GDM1 (cell line): Measurements from ENCODE around the gene ARID1B.
A peak's percentile ranks its signal among the peaks of the same experiment; 100 is the strongest.

Experiments
- DNase-seq: peaks from one replicate; lab custom pipeline; 2025; lab: John Stamatoyannopoulos, UW

The ARID1B gene

DNA sequence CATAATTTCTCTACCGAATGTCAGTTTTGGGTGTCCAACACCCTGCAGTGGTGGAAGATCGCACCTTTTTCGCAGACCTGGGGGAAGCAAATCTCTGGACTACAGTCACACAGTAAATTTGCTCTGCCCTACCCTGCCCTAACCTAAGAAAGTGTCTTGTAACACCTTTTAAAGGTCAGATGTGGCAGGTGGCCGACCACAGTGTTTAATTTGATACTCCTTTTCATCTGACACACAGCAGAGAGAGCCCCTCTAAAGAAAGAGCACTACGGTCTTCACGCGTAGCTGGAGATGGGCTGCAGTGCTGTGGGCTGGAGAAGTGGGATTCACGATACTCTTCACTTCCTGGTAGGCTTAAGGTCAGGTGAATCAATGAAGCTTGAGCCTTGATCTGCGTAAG, 436.2 kb downstream of the ARID1B start:
- DNase-seq, result no peak

DNA sequence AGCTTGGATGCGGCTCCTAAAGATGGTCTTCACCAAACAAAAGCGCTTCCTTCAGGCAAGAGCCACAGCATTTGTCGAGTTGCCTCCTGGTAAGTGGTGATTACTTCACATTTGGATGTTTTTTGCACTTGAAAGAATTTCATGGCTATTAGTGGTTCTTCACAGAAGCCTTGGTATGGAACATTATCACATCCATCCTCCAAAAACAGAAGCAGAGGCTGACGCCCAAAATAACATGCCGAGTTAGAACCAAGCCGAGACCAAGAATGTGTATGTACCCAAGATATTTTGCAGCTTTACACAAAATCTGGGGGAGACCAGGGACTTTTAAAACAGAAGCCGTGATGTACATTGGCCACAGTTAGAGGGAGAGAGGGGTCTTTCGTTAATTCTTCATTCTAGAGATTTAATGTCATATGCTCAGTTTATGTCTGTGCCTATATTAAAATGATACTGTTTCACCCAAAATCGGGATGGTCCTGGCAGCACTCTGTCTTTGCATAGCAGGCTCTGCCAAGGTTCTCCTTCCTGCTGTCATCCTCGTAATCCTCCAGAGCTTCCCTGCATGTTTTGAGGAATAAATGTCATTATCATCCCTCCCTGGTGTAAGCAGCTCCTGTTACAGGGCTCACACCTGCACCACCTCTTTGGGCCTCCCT, 436.9 kb downstream of the ARID1B start:
- DNase-seq, result no peak

DNA sequence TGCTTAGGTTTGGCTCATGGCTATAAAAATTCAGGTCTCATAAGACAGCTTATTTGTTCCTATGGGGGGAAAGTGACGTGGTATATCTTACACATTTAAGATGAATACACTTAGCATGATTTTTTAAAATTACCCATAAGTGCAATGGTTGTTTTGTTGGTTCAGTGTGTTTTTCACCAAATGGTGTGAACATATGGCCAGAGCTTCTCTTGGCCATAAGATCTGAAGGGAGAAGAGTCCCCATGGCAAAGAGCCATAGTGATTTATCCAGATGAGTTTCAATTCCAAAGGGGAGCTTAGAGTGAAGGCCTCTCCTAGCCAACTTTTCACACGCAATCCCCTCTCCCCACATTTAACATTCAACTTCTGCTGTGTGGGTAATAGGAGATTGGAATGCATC, 438.5 kb downstream of the ARID1B start:
- DNase-seq, result no peak

DNA sequence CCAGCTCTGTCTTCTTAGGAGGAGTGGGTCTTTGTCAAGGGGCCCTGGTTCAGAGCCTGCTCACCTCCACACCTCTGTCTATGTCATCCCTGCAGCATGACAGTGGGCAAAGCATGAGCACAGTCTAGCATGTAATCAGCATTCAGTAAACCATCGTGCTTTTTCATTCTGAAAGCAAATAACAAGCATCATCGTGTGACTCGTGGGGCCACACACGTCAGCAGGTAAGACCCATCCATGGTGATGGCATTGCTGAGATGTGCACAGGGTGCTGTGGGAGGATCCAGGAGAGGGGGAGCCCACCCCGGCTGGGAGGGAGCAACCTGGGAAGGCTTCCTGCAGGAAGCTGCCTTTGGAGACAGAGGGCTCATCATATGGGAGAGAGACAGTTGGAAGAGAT, 439.4 kb downstream of the ARID1B start:
- no peak for DNase-seq

DNA sequence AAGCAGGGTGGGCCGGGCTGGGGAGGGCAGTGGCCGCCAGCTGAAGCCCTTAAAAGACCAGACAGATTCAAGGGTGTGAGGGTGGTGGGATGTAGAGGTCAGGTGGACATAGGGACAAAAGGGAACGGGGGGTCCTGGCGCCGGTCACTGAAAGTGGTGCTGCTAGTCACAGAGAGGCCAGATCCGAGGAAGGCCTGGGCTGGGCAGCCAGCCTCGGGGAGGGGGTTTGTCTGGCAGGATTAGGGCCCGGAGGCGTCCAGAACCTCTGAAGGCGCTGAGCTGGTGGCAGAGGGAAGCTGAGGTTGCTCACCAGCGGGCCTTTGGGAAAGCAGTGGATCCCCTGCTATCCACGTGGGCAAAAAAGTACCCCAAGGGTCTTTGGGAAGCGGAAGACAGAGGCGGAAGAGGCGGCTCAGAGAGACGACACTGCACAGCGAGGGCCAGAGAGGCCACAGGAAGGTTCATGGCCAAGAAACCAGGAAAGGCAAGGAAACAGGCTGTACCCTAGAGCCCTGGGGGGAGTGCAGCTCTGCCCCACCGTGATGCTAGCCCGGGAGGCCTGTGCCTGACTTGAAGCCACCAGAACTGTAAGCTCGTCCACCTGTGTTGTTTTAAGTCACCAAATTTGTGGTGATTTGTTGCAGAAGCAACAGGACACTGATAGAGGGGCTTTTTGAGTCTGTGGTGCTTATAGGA, 440.2 kb downstream of the ARID1B start:
- no peak for DNase-seq

DNA sequence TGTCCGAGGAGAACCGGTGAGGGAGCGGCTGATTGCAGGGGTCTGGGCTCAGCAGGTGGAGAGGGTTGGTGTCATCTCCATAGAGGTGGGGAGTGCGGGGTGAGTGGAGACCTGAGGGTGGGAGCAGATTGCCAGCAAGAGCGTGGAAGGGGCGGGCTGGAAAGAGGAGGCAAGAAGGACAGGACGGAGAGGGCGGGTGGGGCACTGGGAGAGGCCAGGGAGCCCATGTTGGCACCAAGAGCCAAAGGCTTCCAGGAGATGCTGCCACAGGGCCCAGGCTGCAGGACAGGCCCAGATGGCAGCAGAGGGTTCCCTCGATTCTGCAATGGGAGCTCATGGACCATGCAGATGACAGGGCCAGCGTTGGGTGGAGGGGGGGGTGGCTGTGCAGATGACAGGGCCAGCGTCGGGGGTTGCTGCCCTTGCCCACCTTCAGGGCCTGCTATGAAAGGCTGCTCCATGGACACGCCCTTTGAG, 440.8 kb downstream of the ARID1B start:
- no peak for DNase-seq

DNA sequence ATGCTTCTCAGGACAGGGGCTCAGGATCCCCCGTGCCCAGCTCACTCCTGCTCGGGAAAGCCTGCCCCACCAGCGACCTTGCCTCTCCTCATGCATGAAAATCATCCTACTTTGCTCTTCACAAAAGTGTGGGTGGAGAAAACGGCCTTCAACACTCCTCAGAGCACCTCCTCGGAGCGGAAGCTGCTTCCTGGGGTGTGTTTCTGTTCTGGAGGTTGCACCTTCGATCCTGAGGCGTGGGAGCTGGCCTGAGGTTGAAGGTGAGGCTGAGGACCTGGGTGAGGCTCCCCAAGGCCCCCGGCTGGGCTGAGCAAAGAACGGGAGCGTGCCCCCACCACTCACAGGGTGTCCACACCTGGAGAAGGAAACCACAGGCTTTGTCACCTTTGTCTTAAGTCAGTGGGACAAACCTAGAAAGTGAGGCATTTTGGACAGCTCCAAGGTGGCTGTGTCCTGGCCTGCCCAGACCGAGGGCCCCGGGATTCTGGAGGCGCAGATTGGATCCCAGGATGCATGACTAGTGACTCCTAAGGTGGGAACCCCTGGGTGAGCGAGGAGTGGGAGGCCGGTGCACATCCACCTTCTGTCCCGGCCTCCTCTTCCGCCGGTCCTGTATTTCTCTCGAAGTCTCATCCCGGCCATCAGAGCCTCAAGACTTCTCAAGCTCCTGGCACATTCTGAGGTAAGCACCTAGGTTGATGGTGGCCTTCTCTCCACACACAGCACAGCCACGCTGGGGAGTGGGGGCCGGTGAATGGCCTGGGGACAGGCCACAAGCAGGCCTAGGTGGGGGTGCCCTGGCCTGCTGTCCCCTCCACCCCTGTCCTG, 441.4 kb downstream of the ARID1B start:
- no peak for DNase-seq

DNA sequence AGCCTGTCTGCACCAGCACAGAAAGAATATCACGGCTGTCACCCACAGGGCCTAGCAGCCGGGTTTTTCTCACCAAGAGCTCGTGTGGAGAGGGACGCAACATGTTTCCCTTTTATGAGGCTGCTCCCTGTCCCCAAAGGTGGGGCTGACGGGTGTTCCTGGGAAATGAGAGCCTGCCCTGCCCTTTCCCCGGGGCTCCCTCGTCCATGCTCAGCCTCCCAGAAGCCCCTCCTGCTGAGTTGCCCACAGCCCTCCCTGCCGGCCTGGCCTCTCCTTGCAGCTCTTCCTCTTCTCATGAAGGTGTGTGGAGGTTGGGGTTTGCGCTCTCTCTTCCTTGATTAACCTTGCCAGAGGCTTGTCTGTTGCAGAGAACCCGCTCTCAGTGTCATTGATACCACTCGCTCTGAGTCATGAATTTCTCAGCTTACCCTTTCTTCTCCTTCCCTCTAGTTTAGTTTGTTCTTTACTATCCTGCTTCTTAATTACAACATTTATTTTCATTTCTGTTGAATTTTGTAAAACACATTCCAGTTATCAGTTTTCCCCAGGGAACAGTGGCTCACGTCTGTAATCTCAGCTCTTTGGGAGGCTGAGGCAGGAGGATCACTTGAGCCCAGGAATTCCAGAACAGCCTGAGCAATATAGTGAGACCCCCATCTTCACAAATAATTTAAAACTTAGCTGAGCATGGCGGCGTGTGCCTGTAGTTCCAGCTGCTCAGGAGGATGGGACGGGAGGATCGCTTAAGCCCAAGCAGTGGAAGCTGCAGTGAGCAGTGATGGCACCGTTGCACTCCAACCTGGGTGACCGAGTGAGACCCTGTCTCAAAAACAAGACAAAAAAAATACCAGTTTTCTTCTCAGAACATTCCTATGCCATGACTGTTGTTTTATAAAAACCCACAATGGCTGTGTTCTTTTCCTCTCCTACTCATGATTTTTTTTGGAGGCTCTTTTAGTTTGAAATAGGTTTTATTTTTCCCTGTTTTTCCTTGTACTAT, 442.3 kb downstream of the ARID1B start:
- no peak for DNase-seq

DNA sequence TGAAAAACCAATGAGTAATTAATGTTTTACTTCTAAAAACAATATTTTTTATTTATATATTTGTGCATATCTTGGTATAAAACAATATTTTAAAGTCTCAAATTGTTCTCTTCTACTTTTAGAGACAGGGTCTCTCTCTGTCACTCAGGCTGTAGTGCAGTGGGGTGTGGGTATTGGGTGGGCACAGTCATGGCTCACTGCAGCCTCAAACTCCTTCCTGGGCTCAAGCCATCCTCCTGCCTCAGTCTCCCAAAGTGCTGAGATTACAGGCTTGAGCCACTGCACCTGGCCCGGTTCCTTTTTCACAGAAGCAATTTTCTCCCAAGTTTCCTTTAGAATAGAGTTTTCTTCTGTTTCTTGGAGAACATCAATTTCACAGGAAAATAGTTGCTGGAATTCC, 443.3 kb downstream of the ARID1B start:
- DNase-seq, result no peak

DNA sequence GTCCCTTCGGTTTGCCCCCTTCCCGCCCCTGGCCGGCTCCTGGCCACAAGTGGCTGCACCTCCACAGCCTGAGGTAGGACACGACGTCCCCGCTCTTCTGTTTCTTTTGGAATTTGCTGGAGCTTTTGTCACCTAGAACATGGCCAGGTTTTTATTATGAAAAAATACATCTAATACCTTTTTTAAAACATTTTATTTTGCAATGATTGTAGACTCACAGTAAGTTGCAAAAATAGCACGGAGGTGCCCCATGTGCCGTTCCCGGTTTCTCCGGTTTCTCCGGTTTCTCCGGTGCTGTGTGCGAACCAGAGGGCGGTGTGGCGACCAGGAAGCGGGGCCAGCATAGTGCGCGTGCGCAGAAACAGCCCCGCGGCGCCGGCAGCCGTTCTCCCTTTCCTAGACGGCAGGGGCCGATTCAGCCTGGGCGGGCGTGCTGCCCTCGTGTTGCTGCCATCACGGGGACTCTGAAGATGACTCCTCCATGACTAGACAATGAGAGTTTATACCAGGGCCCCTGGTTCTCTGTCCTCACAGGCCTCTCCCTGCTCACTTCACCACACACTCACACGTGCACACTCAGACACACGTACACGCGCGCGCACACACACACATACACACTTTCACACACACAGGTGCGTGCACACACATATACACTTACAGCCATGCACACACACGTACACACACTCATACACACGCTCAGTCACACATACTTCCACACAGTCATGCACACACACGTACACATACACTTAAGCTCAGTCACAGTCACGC, 444.1 kb downstream of the ARID1B start:
- peak; percentile 64 for DNase-seq

DNA sequence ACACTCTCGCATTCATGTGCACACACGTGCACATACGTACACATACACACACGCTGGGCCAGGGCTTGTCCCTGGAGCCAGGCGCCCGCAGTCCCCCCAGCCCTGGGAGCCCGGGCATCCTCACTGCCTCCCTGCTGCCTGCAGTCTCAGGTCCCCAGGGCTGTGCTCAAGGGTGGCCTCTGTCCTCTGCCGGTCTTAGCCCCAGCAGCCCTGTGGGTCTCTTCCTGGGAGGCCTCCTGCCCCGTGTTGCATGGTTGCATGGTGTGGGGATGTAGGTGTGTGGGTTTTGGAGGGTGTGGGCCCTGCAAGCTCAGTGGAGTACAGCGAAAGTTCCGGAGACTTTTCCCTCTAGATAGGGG, 444.6 kb downstream of the ARID1B start:
- no peak for DNase-seq

DNA sequence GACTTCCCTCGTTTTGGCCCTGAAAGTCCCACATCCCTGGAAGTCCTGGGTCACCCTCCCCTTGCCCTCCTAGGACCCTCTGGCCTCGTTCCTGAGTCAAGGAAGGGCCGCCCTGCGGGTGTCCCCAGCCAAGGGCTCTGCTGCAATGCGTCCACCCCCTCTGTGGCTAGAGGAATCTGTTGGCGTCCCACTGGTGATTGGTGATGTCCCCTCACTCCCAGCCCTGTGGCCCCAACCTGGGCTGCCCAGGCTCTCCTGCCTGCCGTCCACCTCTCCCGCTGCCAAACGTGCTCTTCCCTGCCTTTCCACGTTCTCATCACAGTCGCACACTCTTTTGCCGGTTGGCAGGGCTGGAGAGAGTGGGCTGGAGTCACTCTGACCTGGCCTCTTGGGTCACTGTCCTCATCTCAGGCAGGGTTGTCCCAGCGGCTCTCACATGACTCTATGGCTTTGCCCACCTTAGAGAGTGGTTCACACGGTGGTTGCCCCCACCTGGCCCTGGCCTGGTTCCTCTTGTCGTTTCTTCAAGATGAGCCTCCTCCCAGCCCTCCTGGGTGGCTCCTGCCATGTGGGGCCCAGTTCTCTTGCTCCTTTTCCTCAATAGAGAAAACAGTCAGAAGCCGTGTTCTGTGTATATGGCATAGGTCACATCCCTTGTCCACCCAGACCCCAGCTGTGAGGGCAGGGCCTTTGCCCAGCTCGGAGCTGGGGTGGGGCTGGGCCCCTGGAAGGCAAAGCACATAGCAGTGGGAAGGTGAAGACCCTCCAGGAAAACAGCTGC, 445.2 kb downstream of the ARID1B start:
- no peak for DNase-seq

DNA sequence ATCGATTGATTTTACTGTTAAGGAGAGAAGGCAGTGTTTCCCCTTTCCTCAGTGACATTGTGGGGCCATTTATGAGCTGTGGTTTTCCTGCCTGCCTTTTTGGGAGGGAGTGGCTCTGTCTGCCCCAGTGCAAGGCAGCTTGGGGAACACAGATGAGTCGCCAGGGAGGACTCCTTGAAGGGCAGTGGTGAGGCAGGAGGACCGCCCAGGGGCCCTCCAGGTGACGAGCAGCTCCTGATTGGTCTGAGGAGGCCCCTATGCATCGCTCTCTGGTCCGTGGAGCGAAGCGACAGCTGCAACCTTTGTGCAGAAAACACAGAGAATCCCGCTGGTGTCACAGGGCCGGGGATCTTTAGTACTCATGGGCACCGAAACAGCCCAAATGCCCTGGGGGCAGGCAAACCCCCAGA, 445.8 kb downstream of the ARID1B start:
- DNase-seq, result peak; percentile 64

DNA sequence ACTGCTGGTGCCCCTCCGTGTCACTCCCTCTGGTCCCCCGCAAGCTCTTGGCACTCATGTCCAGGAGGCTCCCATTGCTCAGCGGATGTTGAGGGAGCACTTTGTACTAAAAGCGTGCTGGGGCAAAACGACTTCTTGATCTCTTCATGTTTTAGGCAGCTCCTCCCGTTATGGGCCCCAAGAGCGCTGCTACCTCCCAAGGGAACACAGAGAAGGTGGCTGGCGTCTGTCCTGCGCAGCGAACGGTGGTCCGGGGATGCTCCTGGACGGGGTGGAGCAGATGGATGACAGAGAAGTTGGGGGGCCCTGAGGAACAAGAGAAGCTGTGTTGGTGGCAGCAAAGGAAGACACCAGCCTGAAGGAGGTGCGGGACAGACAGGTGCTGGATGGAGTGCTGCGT, 446.3 kb downstream of the ARID1B start:
- DNase-seq, result no peak

DNA sequence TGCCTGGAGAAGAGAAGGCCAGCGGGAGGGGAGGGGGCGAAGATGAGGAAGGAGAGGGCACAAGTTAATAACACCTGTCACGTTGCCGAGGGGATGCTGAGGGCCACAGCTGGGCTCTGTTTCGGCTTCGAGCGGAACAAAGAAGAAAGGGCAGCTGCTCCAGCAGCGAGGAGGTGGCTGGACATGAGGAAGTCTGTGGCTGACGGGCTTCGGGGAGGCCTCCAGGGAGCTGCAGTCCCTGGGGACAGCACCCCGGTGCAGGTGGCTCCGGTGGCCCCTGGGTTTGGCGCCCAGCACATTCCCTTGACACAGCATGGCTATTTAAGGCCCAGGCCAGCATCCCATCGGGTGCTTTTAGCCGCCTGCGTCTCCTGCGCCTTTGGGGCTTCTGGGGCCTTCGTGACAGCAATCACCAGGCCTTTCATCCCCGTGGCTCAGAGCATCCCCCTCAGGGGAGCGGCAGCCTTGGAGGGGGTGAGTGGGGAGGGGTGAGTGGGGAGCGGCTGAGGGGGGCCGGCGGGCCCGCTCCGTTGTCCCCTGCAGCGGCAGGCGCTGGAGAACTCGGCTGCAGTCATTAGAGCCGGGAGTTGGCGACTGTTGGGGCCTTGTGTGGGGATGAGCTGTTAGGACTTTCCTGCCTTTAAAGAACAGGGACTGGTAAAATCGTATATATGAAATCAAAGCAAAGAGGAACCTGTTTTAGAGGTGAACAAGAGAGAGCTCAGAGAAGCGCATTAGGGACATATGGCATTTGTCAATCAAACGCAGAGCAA, 447.2 kb downstream of the ARID1B start:
- no peak for DNase-seq

DNA sequence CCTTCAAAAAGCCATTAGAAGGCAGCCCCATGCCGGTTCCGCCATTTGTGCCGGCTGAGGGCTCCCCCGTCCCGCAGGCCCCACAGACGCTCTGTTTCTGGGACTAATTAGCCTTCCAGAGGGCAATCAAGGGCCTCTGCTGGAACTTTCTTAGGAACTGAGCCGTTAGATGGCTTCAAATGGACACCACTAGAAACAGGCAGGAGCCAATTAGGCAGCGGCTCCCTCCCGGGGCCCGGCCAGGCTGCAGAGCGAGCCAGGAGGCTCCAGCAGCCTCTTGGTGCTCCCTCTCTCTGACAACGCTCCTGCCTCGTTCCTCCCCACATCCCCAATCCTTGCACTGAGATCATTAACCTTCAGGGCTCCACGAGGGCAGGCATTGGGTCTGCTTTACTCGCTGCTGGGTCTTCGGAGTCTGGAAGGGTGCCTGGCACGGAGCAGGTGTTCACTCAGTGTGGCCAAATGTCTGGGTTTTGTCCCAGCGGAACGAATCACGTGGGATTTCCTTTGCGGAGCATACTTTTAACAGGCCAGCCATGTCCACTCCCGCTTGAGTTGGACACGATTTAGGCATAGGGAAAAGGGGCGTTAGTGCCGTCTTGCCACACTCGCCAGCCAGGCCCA, 447.9 kb downstream of the ARID1B start:
- DNase-seq, result no peak

DNA sequence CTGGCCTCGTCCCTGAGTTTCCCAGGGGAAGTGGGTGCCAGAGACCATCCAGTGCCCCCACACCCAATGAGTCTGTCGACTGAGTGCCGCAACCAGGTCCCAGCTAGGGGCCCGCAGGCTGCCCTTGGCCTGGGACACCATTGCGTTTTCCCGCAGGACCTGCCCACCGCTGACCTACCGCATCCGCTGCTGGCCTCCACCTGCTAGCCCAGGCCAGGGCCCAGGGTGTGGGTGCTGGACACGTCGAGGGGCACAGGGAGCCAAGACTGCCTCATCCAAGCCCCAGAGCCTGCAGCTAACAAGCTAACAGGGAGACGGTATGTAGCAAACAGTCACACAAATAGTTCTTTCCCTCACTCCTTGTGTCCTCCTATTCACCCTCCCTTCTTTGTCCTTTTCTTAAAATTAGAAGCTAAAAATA, 448.4 kb downstream of the ARID1B start:
- DNase-seq, result no peak

DNA sequence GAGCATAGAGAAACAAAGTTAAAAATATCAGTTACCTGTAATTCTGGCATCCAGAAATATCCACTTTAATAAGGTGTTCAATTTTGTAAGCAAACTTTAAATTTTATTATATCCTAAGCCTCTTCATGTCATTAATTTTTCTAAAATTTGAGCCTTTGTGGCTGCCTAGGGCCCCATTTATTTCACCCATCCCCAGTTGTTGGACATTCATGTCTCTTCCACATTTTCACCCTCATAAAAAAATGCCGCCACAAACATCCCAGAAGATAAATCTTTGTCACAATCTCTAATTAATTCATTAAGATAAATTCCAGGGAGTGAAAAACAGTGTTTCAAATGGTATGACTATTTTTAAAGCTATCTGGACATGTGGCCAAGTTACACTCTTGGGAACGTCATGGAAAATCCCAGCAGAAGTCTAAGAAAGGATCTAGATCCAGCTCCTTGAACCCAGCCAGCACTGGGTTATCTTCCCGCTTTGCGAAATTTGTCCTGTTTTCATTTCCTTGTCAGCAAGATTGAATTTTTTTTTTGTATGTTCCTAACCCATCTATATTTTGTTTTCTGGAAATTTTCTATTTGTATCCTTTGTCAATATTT, 448.9 kb downstream of the ARID1B start:
- DNase-seq, result no peak

DNA sequence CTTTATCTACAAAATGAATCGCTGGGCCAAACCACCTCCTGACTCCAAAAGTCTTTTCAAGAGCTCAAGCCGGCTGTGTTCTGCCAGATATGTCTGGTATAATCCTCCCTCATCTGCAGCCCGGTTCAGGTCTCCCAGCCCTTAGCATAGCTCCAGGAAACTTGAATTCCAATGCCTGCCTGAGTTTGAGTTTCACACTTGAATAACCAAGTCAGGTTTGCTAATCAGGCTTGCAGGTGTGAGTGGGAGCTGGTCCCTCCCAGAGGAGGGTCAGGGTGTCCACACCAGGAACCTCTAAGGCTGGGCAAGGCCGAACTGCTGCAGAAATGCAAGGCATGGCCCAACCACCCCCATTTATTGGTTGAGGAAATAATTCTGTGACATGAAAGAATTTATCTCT, 449.6 kb downstream of the ARID1B start:
- DNase-seq, result no peak
